Measurements from ENCODE around the gene CPXM1. TPM values are rescaled to one million over a fixed set of nuclear protein-coding genes. Genes with fewer than 3 reads are reported as not detected.

Gene CPXM1
- total and polyA plus RNA-seq, 10 of the 15 experiments (the other 5 are each of a cell fraction or from before 2014, with no cell fraction given) = 0.22 to 3.9 (median 0.63) TPM; not detected in 2

DNA sequence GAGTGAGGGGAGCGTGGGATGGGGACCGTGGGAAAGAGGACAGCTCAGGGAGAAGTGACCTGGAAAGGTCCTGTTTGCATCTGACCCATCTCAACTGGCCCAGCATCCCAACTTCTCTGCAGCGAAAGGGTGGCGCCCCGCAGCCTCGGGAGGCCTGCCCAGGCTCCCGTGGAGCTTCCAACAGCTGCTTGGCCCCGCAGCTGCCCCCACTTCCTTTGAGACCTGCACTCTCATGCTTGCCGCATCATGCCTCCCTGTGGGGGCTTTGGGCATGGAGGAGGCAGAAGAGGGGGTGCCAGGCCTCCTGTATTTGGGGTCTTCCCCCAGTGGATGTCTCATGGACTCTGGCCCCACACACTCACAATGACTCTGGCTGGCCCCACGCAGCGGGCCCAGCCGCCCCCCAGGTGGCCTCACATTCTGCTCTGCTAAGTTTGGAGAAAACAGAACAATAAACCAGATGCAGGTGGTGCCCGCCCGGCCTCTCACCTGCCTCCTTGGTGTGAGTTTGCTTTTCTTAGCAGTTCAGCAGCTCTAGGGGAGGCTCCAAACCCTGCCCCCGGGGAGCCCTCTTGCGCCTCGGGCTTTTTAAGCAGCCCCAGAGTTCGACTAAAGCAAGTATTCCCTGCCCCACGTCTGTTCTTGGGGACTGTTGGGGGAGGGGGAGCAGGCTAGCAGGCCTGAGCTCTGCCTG is 40.7 kb downstream of the CPXM1 start (continued):
- TF ChIP-seq, protein P1, sequence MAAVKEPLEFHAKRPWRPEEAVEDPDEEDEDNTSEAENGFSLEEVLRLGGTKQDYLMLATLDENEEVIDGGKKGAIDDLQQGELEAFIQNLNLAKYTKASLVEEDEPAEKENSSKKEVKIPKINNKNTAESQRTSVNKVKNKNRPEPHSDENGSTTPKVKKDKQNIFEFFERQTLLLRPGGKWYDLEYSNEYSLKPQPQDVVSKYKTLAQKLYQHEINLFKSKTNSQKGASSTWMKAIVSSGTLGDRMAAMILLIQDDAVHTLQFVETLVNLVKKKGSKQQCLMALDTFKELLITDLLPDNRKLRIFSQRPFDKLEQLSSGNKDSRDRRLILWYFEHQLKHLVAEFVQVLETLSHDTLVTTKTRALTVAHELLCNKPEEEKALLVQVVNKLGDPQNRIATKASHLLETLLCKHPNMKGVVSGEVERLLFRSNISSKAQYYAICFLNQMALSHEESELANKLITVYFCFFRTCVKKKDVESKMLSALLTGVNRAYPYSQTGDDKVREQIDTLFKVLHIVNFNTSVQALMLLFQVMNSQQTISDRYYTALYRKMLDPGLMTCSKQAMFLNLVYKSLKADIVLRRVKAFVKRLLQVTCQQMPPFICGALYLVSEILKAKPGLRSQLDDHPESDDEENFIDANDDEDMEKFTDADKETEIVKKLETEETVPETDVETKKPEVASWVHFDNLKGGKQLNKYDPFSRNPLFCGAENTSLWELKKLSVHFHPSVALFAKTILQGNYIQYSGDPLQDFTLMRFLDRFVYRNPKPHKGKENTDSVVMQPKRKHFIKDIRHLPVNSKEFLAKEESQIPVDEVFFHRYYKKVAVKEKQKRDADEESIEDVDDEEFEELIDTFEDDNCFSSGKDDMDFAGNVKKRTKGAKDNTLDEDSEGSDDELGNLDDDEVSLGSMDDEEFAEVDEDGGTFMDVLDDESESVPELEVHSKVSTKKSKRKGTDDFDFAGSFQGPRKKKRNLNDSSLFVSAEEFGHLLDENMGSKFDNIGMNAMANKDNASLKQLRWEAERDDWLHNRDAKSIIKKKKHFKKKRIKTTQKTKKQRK (IDR thresholded peaks at IDR 0.05; ENCODE audit: low read depth, low read length) = no peak
- TF ChIP-seq RUNX3 (IDR thresholded peaks at IDR 0.05; ENCODE audit: low read length) (no peak), GATAD2B (conservative IDR thresholded peaks at IDR 0.05; ENCODE audit: low read depth) (no peak)

DNA sequence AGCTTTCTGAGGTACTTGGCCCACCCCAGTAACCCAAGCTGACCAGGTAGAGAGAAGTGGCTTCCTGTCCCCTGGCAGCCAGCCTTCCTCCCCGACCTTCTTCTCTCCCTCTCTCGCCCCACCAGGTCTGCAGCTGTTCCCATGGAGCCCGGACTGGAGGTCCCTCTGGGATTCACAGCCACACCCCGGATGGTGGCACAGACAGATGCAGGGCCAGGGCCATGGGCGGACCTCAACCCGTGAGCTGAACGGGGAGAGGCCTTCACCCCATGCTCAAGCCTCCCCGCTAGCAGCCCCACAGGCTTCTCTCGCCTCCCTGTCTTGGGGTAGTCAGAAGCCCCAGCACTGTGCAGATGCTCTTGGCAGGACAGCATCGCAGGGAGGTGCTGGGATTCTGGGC is 41.3 kb downstream of the CPXM1 start:
- DNase-seq (ENCODE audit: low read depth, low spot score) (no peak), FAIRE-seq (no peak), ATAC-seq (no peak)
- H3K9ac ChIP-seq (ENCODE audit: control insufficient read depth, insufficient read depth, low read length) = no peak overlapping the region
- BruUV-seq (replicated peaks) = no TSS peak
- no peak overlapping the region for H3K4me2 ChIP-seq (ENCODE audit: control insufficient read depth, insufficient read depth)
- CTCF ChIA-PET = interaction anchor here (0.9 kb wide), 1 partner anchor 18 kb away, joined by 3 read pairs; no protein-coding TSS in a partner anchor
- peaks cover 2 to 3% of the 10 kb centered on the region in 2 experiments; a peak in 2 of 4 replicates for H3K27me3 ChIP-seq (replicated peaks in 1 of 2; ENCODE audit: control insufficient read depth in 2 of 2, insufficient read depth in 2 of 2, low read length in 1 of 2)
- in situ Hi-C loops (cut with MboI) = no loop called here
- SMC1A ChIA-PET (ENCODE audit: uncharacterized antibody, unreplicated experiment) = no interaction called here
- intact Hi-C loops (cut with micrococcal nuclease; ENCODE audit: unreplicated experiment) = no loop called here
- no peak for TF ChIP-seq TCF7 (IDR thresholded peaks at IDR 0.05; ENCODE audit: borderline replicate concordance)
- TF ChIP-seq, protein P2, sequence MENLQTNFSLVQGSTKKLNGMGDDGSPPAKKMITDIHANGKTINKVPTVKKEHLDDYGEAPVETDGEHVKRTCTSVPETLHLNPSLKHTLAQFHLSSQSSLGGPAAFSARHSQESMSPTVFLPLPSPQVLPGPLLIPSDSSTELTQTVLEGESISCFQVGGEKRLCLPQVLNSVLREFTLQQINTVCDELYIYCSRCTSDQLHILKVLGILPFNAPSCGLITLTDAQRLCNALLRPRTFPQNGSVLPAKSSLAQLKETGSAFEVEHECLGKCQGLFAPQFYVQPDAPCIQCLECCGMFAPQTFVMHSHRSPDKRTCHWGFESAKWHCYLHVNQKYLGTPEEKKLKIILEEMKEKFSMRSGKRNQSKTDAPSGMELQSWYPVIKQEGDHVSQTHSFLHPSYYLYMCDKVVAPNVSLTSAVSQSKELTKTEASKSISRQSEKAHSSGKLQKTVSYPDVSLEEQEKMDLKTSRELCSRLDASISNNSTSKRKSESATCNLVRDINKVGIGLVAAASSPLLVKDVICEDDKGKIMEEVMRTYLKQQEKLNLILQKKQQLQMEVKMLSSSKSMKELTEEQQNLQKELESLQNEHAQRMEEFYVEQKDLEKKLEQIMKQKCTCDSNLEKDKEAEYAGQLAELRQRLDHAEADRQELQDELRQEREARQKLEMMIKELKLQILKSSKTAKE (IDR thresholded peaks at IDR 0.05; ENCODE audit: low read depth, poor library complexity, severe bottlenecking) = no peak
- TF ChIP-seq BMI1 (IDR thresholded peaks at IDR 0.05; ENCODE audit: borderline replicate concordance) = no peak
- no peak for TF ChIP-seq YY1 (IDR thresholded peaks at IDR 0.05; ENCODE audit: low read depth, low read length)
- no peak for TF ChIP-seq RAD51 (IDR thresholded peaks at IDR 0.05)
- TF ChIP-seq CBFB (IDR thresholded peaks at IDR 0.05; ENCODE audit: low read depth) = no peak
- TF ChIP-seq GABPA (IDR thresholded peaks at IDR 0.05; ENCODE audit: low read depth) = no peak
- no peak for TF ChIP-seq POLR2AphosphoS2 (IDR thresholded peaks at IDR 0.05; ENCODE audit: low read depth, low read length)
- TF ChIP-seq, protein P3, sequence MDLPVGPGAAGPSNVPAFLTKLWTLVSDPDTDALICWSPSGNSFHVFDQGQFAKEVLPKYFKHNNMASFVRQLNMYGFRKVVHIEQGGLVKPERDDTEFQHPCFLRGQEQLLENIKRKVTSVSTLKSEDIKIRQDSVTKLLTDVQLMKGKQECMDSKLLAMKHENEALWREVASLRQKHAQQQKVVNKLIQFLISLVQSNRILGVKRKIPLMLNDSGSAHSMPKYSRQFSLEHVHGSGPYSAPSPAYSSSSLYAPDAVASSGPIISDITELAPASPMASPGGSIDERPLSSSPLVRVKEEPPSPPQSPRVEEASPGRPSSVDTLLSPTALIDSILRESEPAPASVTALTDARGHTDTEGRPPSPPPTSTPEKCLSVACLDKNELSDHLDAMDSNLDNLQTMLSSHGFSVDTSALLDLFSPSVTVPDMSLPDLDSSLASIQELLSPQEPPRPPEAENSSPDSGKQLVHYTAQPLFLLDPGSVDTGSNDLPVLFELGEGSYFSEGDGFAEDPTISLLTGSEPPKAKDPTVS (IDR thresholded peaks at IDR 0.05; ENCODE audit: low read depth, low read length) = no peak
- no peak for TF ChIP-seq RUNX3 (IDR thresholded peaks at IDR 0.05; ENCODE audit: low read length)
- RAD21 ChIA-PET (ENCODE audit: unreplicated experiment) = no interaction called here
- no peaks in the 10 kb centered on the region for H3K36me3 ChIP-seq (ENCODE audit: control insufficient read depth in 2 of 2, insufficient read depth in 2 of 2, low read length in 1 of 2)
- POLR2A ChIA-PET = no interaction called here
- no peak overlapping the region for H3K4me3 ChIP-seq
- H4K20me1 ChIP-seq (ENCODE audit: control insufficient read depth, insufficient read depth) = no peaks in the 10 kb centered on the region
- H2AFZ ChIP-seq (ENCODE audit: control insufficient read depth, low read depth, low read length) = no peak overlapping the region
- no peak overlapping the region for H3K27ac ChIP-seq (ENCODE audit: control insufficient read depth, insufficient read depth)
- 43% methylated on average over 9 of the region's 10 CpGs for WGBS (ENCODE audit: insufficient coverage, insufficient replicate concordance, low lambda C conversion rate, missing lambda C conversion rate)
- H3K4me1 ChIP-seq (ENCODE audit: control insufficient read depth, insufficient read depth, low read length) = no peaks in the 10 kb centered on the region
- no peaks in the 10 kb centered on the region for H3K79me2 ChIP-seq (ENCODE audit: control insufficient read depth, insufficient read depth, low read length)
- no peaks in the 10 kb centered on the region for H3K9me3 ChIP-seq (replicated peaks; ENCODE audit: control insufficient read depth, insufficient read depth, low read length)
